A673 (cell line): Measurements from ENCODE around the gene ARHGAP26. TPM values are rescaled to one million over a fixed set of nuclear protein-coding genes. Genes with fewer than 3 reads are reported as not detected.

Experiments used
- BruUV-seq: library from RNA; stranded (reverse); fragments of 400-500 nt; replicated peaks from 2 replicates; lab custom pipeline; 2021; lab: Mats Ljungman, UMichigan
- CTCF ChIA-PET: fragments of 300-600 bp; sonication (Branson Sonifier 250); formaldehyde crosslinking; loops from one replicate; lab custom pipeline; 2022; ENCODE audit warnings: antibody characterized with exemption; lab: Charles Lee
- POLR2A ChIA-PET: fragments of 300-600 bp; sonication (Branson Sonifier 250); formaldehyde crosslinking; loops from one replicate; lab custom pipeline; 2022; ENCODE audit warnings: antibody characterized with exemption; ENCODE audit not compliant: low non-redundant PET; lab: Charles Lee
- DNase-seq: peaks from one replicate; pipeline ENCODE4 v3.0.0-alpha.2; 2015; ENCODE audit warnings: low spot score
- H3K27ac ChIP-seq: fragments of 200-600 bp; sonication (generic); 2 replicates; pipeline ENCODE4 v1.5.1; 2016; ENCODE audit warnings: mixed run types, low read depth, mild to moderate bottlenecking, mixed read lengths, antibody characterized with exemption, low read length; ENCODE audit not compliant: poor library complexity, severe bottlenecking
- H3K27me3 ChIP-seq: fragments of 200-600 bp; sonication (generic); replicated peaks from 2 replicates; pipeline ENCODE4 v1.6.1; 2017; ENCODE audit warnings: mixed run types, low read depth, mild to moderate bottlenecking, mixed read lengths, antibody characterized with exemption, low read length; ENCODE audit not compliant: insufficient read depth, poor library complexity
- H3K36me3 ChIP-seq: fragments of 200-600 bp; sonication (generic); 2 replicates; pipeline ENCODE4 v1.6.1; 2016; ENCODE audit warnings: mixed run types, mild to moderate bottlenecking, mixed read lengths, antibody characterized with exemption, low read length; ENCODE audit not compliant: insufficient read depth, poor library complexity, severe bottlenecking
- H3K4me1 ChIP-seq: fragments of 200-600 bp; sonication (generic); 2 replicates; pipeline ENCODE4 v1.6.1; 2017; ENCODE audit warnings: mixed run types, mild to moderate bottlenecking, mixed read lengths, antibody characterized with exemption, low read length; ENCODE audit not compliant: insufficient read depth, poor library complexity, severe bottlenecking
- H3K4me3 ChIP-seq: fragments of 200-600 bp; sonication (generic); 2 replicates; pipeline ENCODE4 v1.5.1; 2016; ENCODE audit warnings: low read depth, mixed run types, mild to moderate bottlenecking, mixed read lengths, low read length; ENCODE audit not compliant: poor library complexity, severe bottlenecking
- H3K9me3 ChIP-seq: fragments of 200-600 bp; sonication (generic); 2 replicates; pipeline ENCODE4 v1.6.1; 2016; ENCODE audit warnings: mixed run types, low read depth, mild to moderate bottlenecking, mixed read lengths, antibody characterized with exemption, low read length; ENCODE audit not compliant: poor library complexity, severe bottlenecking
- EZH2 ChIP-seq: fragments of 200-600 bp; sonication (generic); IDR thresholded peaks from 2 replicates; pipeline ENCODE4 v1.6.1; 2017; ENCODE audit warnings: borderline replicate concordance, low read depth, mild to moderate bottlenecking, mixed read lengths, antibody characterized with exemption, low read length; ENCODE audit not compliant: poor library complexity, severe bottlenecking
- intact Hi-C: fragments of 100-400 bp; cut with micrococcal nuclease; formaldehyde crosslinking; loops from one replicate; pipeline ENCODE4 v1.10.0; 2022; ENCODE audit not compliant: unreplicated experiment
- total RNA-seq: library from RNA; stranded (reverse); gene quantifications from 2 replicates; pipeline ENCODE4 v1.2.3, GENCODE V29; 2021
- TF ChIP-seq, protein P1 (sequence below): fragments of 300-800, 200-600 bp; sonication (generic); conservative IDR thresholded peaks from 2 replicates; pipeline ENCODE4 v1.5.1; 2017; ENCODE audit warnings: low read depth, mild to moderate bottlenecking, antibody characterized with exemption, low read length, moderate library complexity, mixed read lengths

ARHGAP26 gene
- total RNA-seq, 1 experiment from 2014 or later, result 25.5 TPM

DNA sequence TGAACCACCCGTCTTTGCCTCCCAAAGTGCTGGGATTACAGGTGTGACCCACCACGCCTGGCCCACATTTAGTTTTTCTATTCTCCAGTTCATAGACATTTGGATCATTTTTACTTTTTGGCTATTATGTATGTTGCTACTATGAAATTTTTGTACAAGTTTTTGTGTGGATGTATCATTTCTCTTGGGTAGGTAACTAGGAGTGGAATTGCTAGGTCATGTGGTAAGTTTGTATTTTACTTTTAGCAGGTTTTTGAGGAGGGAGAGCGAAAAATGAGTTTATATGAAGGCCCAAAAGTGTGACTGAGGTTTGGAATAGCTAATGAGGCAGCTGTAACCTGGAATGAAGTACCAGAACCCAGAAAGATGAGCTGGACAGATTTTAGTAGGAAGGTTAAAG lies 35.2 kb downstream of the ARHGAP26 start:
- H3K27ac ChIP-seq, result no peak overlapping the region
- ChIA-PET POLR2A (no interaction called here), CTCF (no interaction called here)
- no peak overlapping the region for H3K4me3 ChIP-seq
- no peaks in the 10 kb centered on the region for H3K9me3 ChIP-seq
- BruUV-seq, result no TSS peak
- intact Hi-C loops, result no loop called here
- DNase-seq, result no peak
- no peaks in the 10 kb centered on the region for H3K36me3 ChIP-seq
- TF ChIP-seq, protein P1, sequence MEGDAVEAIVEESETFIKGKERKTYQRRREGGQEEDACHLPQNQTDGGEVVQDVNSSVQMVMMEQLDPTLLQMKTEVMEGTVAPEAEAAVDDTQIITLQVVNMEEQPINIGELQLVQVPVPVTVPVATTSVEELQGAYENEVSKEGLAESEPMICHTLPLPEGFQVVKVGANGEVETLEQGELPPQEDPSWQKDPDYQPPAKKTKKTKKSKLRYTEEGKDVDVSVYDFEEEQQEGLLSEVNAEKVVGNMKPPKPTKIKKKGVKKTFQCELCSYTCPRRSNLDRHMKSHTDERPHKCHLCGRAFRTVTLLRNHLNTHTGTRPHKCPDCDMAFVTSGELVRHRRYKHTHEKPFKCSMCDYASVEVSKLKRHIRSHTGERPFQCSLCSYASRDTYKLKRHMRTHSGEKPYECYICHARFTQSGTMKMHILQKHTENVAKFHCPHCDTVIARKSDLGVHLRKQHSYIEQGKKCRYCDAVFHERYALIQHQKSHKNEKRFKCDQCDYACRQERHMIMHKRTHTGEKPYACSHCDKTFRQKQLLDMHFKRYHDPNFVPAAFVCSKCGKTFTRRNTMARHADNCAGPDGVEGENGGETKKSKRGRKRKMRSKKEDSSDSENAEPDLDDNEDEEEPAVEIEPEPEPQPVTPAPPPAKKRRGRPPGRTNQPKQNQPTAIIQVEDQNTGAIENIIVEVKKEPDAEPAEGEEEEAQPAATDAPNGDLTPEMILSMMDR, result no peak
- no peak for TF ChIP-seq EZH2
- H3K4me1 ChIP-seq, result peaks cover 22% of the 10 kb centered on the region
- H3K27me3 ChIP-seq, result no peaks in the 10 kb centered on the region

DNA sequence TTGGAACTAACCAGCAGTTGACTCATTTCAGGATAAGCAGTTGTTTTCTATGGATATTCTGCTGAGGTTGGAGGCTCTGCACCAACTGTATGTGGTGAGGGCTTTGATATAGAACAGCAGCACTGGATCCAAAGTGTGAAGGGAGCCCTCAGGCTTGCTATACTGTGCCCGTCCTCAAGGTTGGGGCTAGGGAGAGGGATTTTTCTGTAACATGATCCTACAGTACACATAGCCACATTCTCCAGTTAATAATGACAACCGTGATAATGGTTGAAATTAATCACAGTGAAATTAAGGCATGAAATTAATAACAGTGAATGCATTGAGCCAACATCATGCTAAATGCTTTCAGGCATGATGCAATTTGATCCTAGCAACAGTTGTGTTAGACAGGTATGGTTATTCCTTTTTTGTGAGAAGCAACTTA lies 36.7 kb downstream of the ARHGAP26 start:
- Histone ChIP-seq H3K4me3 (no peak overlapping the region), H3K4me1 (peaks cover 22% of the 10 kb centered on the region), H3K36me3 (no peaks in the 10 kb centered on the region), H3K27me3 (no peaks in the 10 kb centered on the region), H3K27ac (no peak overlapping the region), H3K9me3 (no peaks in the 10 kb centered on the region)
- intact Hi-C loops, result no loop called here
- no TSS peak for BruUV-seq
- ChIA-PET POLR2A (no interaction called here), CTCF (no interaction called here)
- TF ChIP-seq, protein P1, result no peak
- no peak for DNase-seq

DNA sequence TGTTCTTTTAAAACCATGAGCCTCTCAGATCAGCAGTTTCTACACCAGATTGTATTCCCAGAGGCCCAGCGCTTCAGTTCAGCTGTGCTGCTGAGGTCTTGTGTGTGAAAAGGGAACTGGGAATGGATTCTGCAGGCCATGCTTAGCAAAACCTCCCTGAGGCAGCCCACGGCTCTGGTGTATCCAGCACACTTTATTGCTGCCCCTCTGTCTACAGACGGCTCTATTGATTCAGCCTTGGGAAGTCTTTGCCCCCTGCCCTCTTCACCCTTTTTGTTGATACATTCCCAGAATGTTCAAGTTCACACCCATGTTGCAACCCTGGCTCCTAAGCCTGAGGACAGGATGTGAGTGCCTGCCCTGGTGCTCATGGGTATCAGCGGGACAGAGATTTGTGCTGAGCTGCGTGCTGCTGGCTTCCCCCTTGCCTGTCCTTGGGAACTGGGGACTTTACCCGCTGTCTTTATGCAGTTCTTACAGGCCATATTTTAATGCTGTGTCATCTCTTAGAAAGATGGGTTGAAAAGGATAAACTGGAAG lies 37.3 kb downstream of the ARHGAP26 start:
- Histone ChIP-seq H3K27ac (no peak overlapping the region), H3K9me3 (no peaks in the 10 kb centered on the region), H3K27me3 (no peaks in the 10 kb centered on the region), H3K4me1 (peaks cover 22% of the 10 kb centered on the region), H3K4me3 (no peak overlapping the region), H3K36me3 (no peaks in the 10 kb centered on the region)
- CTCF ChIA-PET, result no interaction called here
- no peak for DNase-seq
- no TSS peak for BruUV-seq
- TF ChIP-seq, protein P1, result no peak
- no peak for TF ChIP-seq EZH2
- POLR2A ChIA-PET, result interaction anchor here (0.6 kb wide), 1 partner anchor 731 kb away, joined by 5 read pairs; no protein-coding TSS in a partner anchor
- intact Hi-C loops, result no loop called here
